PFSK-1 (cell line): ENCODE results near the gene FAM181A.

Source experiments
- POLR2AphosphoS5 ChIP-seq: IDR thresholded peaks from 2 replicates; pipeline ENCODE4 v1.6.1; 2012; ENCODE audit warnings: low read depth, mild to moderate bottlenecking, control low read depth, low read length, moderate library complexity
- SIN3A ChIP-seq: IDR thresholded peaks from 2 replicates; pipeline ENCODE4 v1.6.1; 2012; ENCODE audit warnings: mild to moderate bottlenecking, low read length, moderate library complexity, borderline replicate concordance; ENCODE audit not compliant: insufficient read depth
- TAF1 ChIP-seq: IDR thresholded peaks from 2 replicates; pipeline ENCODE4 v1.6.1; 2012; ENCODE audit warnings: low read length, control low read depth, borderline replicate concordance; ENCODE audit not compliant: insufficient read depth
- TF ChIP-seq, protein P1 (sequence below), 2 experiments: IDR thresholded peaks; 2 replicates each; pipeline versions ENCODE4 v1.6.1 to v1.8.0; 2011 to 2012; ENCODE audit warnings: low read depth in 2 of 2, low read length in 2 of 2, control low read depth in 1 of 2, inconsistent platforms in 1 of 2, mild to moderate bottlenecking in 1 of 2, moderate library complexity in 1 of 2; ENCODE audit not compliant: insufficient read depth in 1 of 2

DNA sequence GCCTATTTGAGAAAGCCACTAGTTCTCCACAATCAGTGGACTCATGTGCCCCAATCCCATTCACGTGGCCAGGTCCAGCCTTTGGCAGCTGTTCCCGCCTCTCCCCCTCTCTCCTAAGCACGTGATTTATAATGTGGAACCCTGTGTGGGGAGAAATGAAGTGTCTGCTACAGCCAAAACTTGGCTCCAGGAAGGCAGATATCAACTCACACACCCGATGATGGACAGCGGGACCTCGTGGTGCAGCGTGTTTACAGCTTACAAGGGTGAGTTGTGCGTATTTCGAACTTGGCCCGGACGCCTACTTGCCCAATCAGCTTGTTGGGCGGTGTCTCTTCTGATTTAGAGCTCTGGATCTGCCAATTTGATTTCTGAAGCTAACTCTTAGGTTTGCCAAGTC lies 38.1 kb upstream of the FAM181A start:
- TF ChIP-seq, protein P1, sequence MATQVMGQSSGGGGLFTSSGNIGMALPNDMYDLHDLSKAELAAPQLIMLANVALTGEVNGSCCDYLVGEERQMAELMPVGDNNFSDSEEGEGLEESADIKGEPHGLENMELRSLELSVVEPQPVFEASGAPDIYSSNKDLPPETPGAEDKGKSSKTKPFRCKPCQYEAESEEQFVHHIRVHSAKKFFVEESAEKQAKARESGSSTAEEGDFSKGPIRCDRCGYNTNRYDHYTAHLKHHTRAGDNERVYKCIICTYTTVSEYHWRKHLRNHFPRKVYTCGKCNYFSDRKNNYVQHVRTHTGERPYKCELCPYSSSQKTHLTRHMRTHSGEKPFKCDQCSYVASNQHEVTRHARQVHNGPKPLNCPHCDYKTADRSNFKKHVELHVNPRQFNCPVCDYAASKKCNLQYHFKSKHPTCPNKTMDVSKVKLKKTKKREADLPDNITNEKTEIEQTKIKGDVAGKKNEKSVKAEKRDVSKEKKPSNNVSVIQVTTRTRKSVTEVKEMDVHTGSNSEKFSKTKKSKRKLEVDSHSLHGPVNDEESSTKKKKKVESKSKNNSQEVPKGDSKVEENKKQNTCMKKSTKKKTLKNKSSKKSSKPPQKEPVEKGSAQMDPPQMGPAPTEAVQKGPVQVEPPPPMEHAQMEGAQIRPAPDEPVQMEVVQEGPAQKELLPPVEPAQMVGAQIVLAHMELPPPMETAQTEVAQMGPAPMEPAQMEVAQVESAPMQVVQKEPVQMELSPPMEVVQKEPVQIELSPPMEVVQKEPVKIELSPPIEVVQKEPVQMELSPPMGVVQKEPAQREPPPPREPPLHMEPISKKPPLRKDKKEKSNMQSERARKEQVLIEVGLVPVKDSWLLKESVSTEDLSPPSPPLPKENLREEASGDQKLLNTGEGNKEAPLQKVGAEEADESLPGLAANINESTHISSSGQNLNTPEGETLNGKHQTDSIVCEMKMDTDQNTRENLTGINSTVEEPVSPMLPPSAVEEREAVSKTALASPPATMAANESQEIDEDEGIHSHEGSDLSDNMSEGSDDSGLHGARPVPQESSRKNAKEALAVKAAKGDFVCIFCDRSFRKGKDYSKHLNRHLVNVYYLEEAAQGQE (IDR thresholded peaks at IDR 0.05; ENCODE audit: insufficient read depth in 1 of 2, low read depth in 2 of 2, low read length in 2 of 2) = no peak
- TF ChIP-seq TAF1 (no peak), SIN3A (no peak), POLR2AphosphoS5 (no peak)
